Endodermal cell (in vitro differentiated cells): ENCODE results near the gene STK35. TPM values are rescaled to one million over a fixed set of nuclear protein-coding genes. Genes with fewer than 3 reads are reported as not detected.

Experiments
- DNase-seq: peaks from one replicate; pipeline ENCODE4 v3.0.0-alpha.2; 2017
- H3K27ac ChIP-seq: 2 replicates; pipeline ENCODE4 v1.5.1; 2013; ENCODE audit warnings: mild to moderate bottlenecking, low read depth, low read length, moderate library complexity
- H3K27me3 ChIP-seq: 2 replicates; pipeline ENCODE4 v1.6.1; 2013; ENCODE audit warnings: mild to moderate bottlenecking, low read length, moderate library complexity; ENCODE audit not compliant: insufficient read depth, control insufficient read depth, poor library complexity, severe bottlenecking
- H3K36me3 ChIP-seq: 2 replicates; pipeline ENCODE4 v1.7.0; 2013; ENCODE audit warnings: mild to moderate bottlenecking, low read length, moderate library complexity; ENCODE audit not compliant: control insufficient read depth, insufficient read depth
- H3K4me1 ChIP-seq: one replicate; pipeline ENCODE4 v1.7.0; 2013; ENCODE audit warnings: low read length; ENCODE audit not compliant: control insufficient read depth, insufficient read depth
- H3K4me3 ChIP-seq: 2 replicates; pipeline ENCODE4 v1.5.1; 2013; ENCODE audit warnings: mild to moderate bottlenecking, low read length, moderate library complexity
- H3K9ac ChIP-seq: 2 replicates; pipeline ENCODE4 v1.6.1; 2013; ENCODE audit warnings: mild to moderate bottlenecking, low read length, moderate library complexity; ENCODE audit not compliant: poor library complexity, severe bottlenecking; ENCODE audit errors: extremely low read depth
- H3K9me3 ChIP-seq: 2 replicates; pipeline ENCODE4 v1.6.1; 2013; ENCODE audit warnings: mild to moderate bottlenecking, low read length, moderate library complexity; ENCODE audit not compliant: control insufficient read depth
- H3K27ac Mint-ChIP-seq: 2 replicates; pipeline ENCODE4 v1.8.0; 2020; ENCODE audit warnings: mixed read lengths
- H3K27me3 Mint-ChIP-seq: 2 replicates; pipeline ENCODE4 v1.8.0; 2021; ENCODE audit warnings: mild to moderate bottlenecking, mixed read lengths; ENCODE audit not compliant: insufficient read depth
- H3K36me3 Mint-ChIP-seq: 2 replicates; pipeline ENCODE4 v1.8.0; 2020; ENCODE audit warnings: low read depth, mixed read lengths
- H3K4me1 Mint-ChIP-seq: 2 replicates; pipeline ENCODE4 v1.8.0; 2020; ENCODE audit warnings: mixed read lengths
- H3K4me3 Mint-ChIP-seq: 2 replicates; pipeline ENCODE4 v1.8.0; 2020; ENCODE audit warnings: mild to moderate bottlenecking, moderate library complexity, mixed read lengths
- H3K9me3 Mint-ChIP-seq: 2 replicates; pipeline ENCODE4 v1.8.0; 2020; ENCODE audit warnings: mild to moderate bottlenecking, mixed read lengths
- CTCF ChIP-seq: fragments of 200-600 bp; sonication (generic); conservative IDR thresholded peaks from 2 replicates; pipeline ENCODE4 v1.5.0; 2021; ENCODE audit warnings: antibody characterized with exemption, mild to moderate bottlenecking
- WGBS, 2 experiments: methylation state at CpG; one replicate each; pipeline versions ENCODE4 v1.1.5 to v1.1.7; 2013; ENCODE audit warnings: missing lambda C conversion rate in 2 of 2, mixed read lengths in 1 of 2; ENCODE audit not compliant: insufficient coverage in 1 of 2, insufficient read length in 1 of 2; 5-methylcytosine and 5-hydroxymethylcytosine counted together
- total RNA-seq, 2 donors: library from RNA; stranded (reverse); fragmentation: NEBNext Ultra II Directional in 1 of 2; extraction: Animal tissue kit (Norgen Biotek cat#: 25700) in 1 of 2; gene quantifications; 2 replicates in 1 of 2; 3 replicates in 1 of 2; pipeline ENCODE4 v1.2.1, GENCODE V29; 2021

Gene STK35
- total RNA-seq, 2 donors from 2014 or later, result 44.0 to 46.3 TPM

DNA sequence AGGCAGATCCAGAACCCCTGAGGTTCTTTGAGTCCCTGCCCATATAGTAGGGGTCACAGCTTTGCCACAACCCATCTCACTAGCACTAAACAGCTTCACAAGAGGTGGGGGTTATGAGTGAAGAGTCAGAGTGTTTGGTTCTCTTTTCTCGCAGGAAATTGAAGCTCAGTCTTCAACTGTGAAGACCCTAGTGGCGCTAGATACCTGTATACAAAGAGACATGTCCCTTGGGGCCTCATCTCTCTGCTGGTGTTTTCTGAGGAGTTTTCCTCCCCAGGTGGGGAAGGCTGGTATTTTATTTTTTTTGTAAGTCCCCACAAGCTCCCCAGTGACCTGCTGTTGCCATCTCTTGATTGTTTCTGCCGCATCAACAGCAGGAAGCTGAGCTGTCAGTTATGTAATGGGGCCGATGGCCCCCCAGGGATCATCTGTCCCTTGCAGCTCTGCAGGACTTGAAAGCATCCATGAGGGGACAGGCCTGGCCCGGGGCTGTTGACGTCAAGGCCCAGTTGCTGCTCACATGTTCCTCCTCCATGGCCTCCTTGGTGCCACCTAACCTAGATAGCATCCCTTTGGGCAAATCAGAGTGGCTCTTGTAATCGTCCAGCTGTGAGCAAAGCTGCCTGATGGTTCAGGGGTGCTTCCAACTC is 23.1 kb downstream of the STK35 start:
- no peaks in the 10 kb centered on the region for H3K27me3 Mint-ChIP-seq
- WGBS, 2 experiments, result 90 to 95% methylated on average over 4 to 7 of the region's 7 CpGs
- H3K27ac ChIP-seq, result no peak overlapping the region
- H3K27me3 ChIP-seq, result no peaks in the 10 kb centered on the region
- no peak overlapping the region for H3K4me3 Mint-ChIP-seq
- H3K9me3 Mint-ChIP-seq, result no peaks in the 10 kb centered on the region
- H3K9ac ChIP-seq, result no peak overlapping the region
- peaks cover 30% of the 10 kb centered on the region for H3K36me3 ChIP-seq
- no peak for TF ChIP-seq CTCF
- H3K4me1 Mint-ChIP-seq, result peaks cover 20% of the 10 kb centered on the region
- H3K9me3 ChIP-seq, result no peaks in the 10 kb centered on the region
- no peak overlapping the region for H3K4me3 ChIP-seq
- H3K4me1 ChIP-seq, result peaks cover 5% of the 10 kb centered on the region
- peaks cover 16% of the 10 kb centered on the region for H3K36me3 Mint-ChIP-seq
- no peak overlapping the region for H3K27ac Mint-ChIP-seq
- no peak for DNase-seq

DNA sequence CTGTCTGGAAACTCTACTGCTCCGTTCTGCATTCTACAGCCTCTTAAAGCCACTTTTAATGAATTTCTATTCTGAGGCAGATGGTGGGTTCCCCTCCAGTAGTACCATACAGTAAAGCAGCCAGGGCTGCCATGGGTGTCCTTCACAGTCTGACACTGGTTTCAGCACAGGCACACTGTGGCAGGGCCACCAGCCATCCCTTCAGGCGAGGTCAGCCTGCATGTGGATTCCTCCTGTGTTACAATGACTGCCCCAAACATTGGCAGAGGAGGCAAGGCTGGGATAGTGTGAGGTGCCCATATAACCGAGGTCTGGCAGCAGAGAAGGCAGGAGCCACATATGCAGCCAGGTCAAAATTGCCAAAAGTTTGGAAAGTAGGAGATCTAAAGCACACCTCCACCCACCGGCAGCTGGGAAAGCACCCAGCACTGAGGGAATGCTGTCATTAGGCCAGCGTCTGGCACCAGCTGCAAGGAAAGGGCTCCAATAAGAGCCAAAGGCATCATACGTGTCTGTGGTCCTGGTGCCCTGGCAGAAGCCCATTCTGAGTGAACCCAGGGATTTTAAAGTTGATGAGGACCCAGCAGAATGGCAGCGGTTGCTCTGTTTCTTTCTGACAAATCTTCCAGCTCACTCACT is 24.0 kb downstream of the STK35 start:
- Mint-ChIP-seq H3K9me3 (no peaks in the 10 kb centered on the region), H3K4me3 (no peak overlapping the region), H3K4me1 (peaks cover 26% of the 10 kb centered on the region), H3K27me3 (no peaks in the 10 kb centered on the region), H3K27ac (no peak overlapping the region), H3K36me3 (peaks cover 10% of the 10 kb centered on the region)
- DNase-seq, result no peak
- Histone ChIP-seq H3K36me3 (peaks cover 24% of the 10 kb centered on the region), H3K27ac (no peak overlapping the region), H3K9ac (no peak overlapping the region), H3K9me3 (no peaks in the 10 kb centered on the region), H3K27me3 (no peaks in the 10 kb centered on the region), H3K4me3 (no peak overlapping the region), H3K4me1 (peaks cover under 1% of the 10 kb centered on the region)
- WGBS, 2 experiments, result 91 to 94% methylated on average over 6 to 7 of the region's 7 CpGs
- no peak for TF ChIP-seq CTCF

GRCh38 chr20:2127238-2127637 is 25.6 kb downstream of the STK35 start:
- Histone ChIP-seq H3K36me3 (peaks cover 27% of the 10 kb centered on the region), H3K27me3 (no peaks in the 10 kb centered on the region), H3K4me3 (no peak overlapping the region), H3K9me3 (no peaks in the 10 kb centered on the region), H3K27ac (no peak overlapping the region), H3K9ac (no peak overlapping the region), H3K4me1 (no peaks in the 10 kb centered on the region)
- Mint-ChIP-seq H3K27ac (no peak overlapping the region), H3K27me3 (no peaks in the 10 kb centered on the region), H3K9me3 (no peaks in the 10 kb centered on the region), H3K4me1 (peaks cover 21% of the 10 kb centered on the region), H3K4me3 (no peak overlapping the region), H3K36me3 (peaks cover 6% of the 10 kb centered on the region)
- 83 to 95% methylated on average over 1 of the region's 1 CpG for WGBS, 2 experiments
- DNase-seq, result no peak
- TF ChIP-seq CTCF, result no peak
